SH-SY5Y (cell line): ENCODE measurements around the gene ACOT7.

ENCODE experiments used
- GATA2 ChIP-seq: IDR thresholded peaks from 2 replicates; pipeline ENCODE4 v1.6.1; 2011; ENCODE audit warnings: mild to moderate bottlenecking, low read depth, low read length
- GATA3 ChIP-seq: IDR thresholded peaks from 2 replicates; pipeline ENCODE4 v1.6.1; 2011; ENCODE audit warnings: low read depth, mild to moderate bottlenecking, low read length, moderate library complexity

Gene ACOT7

DNA sequence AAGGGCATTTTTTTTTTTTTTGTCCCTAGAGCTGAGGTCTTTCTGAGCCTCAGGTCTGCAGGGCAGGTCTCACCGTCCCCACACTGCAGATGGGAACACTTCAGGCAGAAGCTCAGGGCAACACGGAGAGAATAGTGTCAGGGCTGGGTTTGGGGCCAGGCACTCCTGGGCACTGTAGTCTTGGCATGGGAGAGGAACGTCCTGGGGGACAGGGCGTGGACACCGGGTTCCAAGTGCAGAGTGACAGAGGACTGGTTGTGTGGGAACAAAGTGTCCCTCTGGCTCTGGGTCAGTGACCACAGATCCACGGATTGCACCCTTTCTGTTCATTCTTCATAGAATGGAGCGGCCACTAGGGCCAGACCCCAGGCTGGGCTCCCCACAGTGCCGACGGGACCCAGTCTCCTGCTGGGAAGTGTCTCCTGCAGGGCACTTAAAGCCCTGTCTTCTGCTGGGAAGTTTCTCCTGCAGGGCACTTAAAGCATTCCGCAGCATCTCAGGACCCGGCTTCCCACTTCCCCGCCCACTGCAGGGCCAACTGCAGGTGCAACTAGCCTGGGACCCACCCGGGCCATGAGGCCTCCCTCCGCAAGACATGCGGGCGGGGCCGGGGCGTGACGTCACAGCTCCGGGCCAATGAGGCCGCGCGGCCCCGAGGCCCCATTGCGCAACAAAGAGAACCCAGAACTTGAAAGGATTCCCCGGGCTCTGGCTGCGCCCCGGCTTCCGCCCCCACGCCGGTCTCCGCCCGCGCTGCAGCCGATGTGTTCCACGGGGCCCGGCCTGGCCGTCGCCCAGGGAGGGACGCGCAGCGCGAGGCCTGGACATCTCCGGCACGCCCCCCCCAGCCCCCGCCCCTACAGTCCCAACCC lies 133.8 kb downstream of the ACOT7 start:
- TF ChIP-seq GATA2 (no peak), GATA3 (no peak)

DNA sequence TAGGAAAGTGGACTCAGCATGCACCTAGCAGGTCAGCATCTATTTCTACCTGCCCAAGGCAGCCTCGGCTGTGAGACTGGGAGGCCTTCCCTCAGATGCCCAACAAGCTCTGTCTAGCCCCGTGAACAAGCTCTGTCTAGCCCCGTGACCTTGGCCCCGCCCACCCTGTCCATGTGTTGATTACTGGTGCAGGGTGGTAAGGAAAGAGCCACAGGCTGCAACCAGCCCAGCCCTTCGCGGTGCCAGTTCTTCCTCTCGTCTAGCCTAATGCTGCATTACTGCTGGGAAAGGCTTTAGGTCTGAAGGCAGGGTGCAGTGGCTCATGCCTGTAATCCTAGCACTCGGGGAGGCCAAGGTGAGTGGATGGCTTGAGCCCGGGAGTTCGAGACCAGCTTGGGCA lies 134.9 kb downstream of the ACOT7 start:
- TF ChIP-seq GATA2 = no peak

GRCh38 chr1:6257541-6258069 lies 136.0 kb downstream of the ACOT7 start:
- TF ChIP-seq GATA2 = no peak
- no peak for TF ChIP-seq GATA3

GRCh38 chr1:6256645-6257044 lies 136.9 kb downstream of the ACOT7 start:
- no peak for TF ChIP-seq GATA2
- TF ChIP-seq GATA3 = no peak

DNA sequence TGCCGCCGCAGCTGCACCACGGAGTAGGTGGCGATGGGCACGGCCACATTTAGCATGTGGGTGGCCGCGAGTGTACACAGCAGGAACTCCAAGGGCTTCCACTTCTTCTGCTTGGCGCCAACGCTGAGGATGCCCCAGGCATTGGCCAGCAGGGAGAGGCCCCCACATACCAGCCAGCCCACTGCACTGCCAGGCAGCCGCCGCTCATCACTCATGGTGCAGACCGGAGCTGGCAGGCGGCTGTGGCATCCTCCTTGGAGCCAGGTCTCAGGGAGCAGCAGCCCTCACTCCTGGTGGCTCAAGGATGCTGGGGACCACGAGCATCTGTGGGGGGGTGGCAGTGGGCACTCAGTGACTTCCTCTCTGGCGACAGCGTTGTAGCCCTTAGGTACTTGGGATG lies 138.9 kb downstream of the ACOT7 start:
- TF ChIP-seq GATA2 (no peak), GATA3 (no peak)

GRCh38 chr1:6253380-6253779 lies 140.2 kb downstream of the ACOT7 start:
- TF ChIP-seq GATA3 = no peak
- no peak for TF ChIP-seq GATA2

- TF ChIP-seq GATA2 (no peak), GATA3 (no peak)
Measured at GRCh38 chr1:6252374-6252710, 141.2 kb downstream of the ACOT7 start.

GRCh38 chr1:6251681-6252373 lies 141.7 kb downstream of the ACOT7 start:
- no peak for TF ChIP-seq GATA2
- TF ChIP-seq GATA3 = no peak

GRCh38 chr1:6251233-6251632 lies 142.3 kb downstream of the ACOT7 start:
- TF ChIP-seq GATA3 = no peak
- no peak for TF ChIP-seq GATA2

GRCh38 chr1:6249739-6250689 lies 143.6 kb downstream of the ACOT7 start:
- no peak for TF ChIP-seq GATA2
- no peak for TF ChIP-seq GATA3

DNA sequence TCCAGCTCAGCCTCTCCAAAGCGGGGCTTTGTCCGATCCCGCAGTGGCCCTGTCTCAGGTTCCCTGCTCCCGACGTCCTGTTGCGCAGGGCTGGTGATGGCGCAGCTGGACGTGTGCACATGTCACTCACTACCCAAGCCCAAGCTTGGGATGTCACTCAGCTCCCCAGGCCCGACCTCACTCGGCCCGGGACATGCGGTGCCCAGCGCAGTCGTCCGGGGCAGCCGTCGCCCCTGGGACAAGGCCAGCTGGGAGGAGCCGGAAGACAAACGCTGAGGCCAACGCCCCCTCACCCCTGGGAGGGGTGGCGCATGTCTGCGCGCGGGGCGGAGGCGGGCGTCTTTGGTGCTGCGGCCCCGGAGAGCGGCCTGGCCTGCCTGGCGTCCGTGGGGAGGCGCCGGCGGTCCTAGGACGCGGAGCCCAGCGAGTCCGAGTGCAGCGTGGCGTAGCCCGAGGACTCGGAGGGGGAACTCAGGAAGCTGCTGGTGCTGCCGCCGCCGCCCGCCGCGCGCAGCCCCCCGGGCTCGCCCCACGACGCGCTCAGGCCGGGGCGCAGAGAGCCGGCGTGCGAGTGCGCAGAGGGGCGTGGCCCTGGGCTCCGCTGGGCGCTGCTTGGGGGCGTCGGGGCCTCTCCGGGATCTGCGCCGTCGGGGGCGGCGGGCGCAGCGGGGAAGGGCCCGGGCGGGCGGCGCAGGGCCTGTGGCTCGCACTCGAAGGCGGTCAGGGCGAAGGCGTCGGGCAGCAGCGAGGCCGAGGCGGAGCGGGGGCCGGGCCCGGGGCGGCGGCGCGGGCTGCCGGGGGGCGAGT lies 144.4 kb downstream of the ACOT7 start:
- TF ChIP-seq GATA2 (no peak), GATA3 (no peak)

DNA sequence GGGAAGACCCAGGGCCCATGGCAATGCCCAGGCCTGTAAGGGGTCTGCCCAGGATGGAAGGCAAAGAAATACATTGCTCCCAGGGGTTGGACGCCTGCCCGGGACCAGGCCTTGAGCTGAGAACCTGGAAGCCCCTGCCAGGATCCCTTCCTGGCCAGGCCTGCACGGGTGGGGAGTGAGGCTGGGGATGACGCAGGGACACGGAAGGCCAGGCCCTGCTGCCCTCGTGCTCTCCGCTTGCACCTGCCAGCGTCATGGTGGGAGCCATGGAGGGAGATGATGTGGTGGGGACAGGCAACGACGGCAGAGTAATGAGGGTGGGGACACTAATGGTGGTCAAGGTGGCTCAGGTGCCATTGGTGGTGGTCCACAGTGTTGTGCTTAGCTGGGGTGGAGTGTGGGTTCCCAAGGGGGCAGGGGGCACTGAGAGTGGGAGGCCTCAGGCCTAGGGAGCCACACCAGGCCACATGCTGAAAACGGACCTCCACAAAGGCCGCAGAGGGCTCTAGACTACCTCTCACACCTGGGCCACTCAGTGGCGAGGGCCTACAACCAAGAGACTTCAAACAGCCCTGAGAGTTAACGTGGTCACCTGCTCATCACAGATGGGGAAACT lies 145.3 kb downstream of the ACOT7 start:
- no peak for TF ChIP-seq GATA3
- TF ChIP-seq GATA2 = no peak

GRCh38 chr1:6247651-6248050 lies 145.9 kb downstream of the ACOT7 start:
- TF ChIP-seq GATA3 = no peak
- no peak for TF ChIP-seq GATA2
